ENCODE data around the gene KANSL1L.
"Not testable (repeated sequence)": the region's sequence is repeated elsewhere in the genome, so short reads cannot be mapped to it uniquely, and the experiment has no call there.

The KANSL1L gene

GRCh38 chr2:210188190-210188589 is 17.0 kb upstream of the KANSL1L start:
- Histone ChIP-seq H3F3A (ENCODE audit: control insufficient read depth, insufficient read depth) (no peaks in the 10 kb centered on the region), H3K9me2 (replicated peaks; ENCODE audit: control insufficient read depth, low read length) (no peaks in the 10 kb centered on the region), H3K36me3 (ENCODE audit: control insufficient read depth, low read length) (no peaks in the 10 kb centered on the region), H3K79me2 (ENCODE audit: control insufficient read depth, low read length) (no peaks in the 10 kb centered on the region), H3K4me3 (ENCODE audit: low read length) (no peak overlapping the region), H3K4me2 (ENCODE audit: low read length) (no peak overlapping the region), H3K9me3 (ENCODE audit: control insufficient read depth, insufficient read depth, low read length) (peaks cover 12% of the 10 kb centered on the region; the same call in 1 of the 2 replicates), H3K27ac (ENCODE audit: low read depth, low read length) (no peak overlapping the region), H3K4me1 (ENCODE audit: control insufficient read depth, low read length) (no peaks in the 10 kb centered on the region), H3K27me3 (ENCODE audit: control insufficient read depth, low read length) (no peaks in the 10 kb centered on the region), H4K20me1 (ENCODE audit: control insufficient read depth, insufficient read depth, low read depth, low read length) (no peaks in the 10 kb centered on the region)
- TF ChIP-seq EZH2phosphoT487 (IDR thresholded peaks at IDR 0.05; ENCODE audit: borderline replicate concordance, low read length) (no peak), CTCF (IDR thresholded peaks at IDR 0.05; ENCODE audit: low read depth, low read length, poor library complexity, severe bottlenecking) (no peak)

- H3K36me3 ChIP-seq (ENCODE audit: control insufficient read depth, low read length); H3K4me3 ChIP-seq (ENCODE audit: low read length); H3K79me2 ChIP-seq (ENCODE audit: control insufficient read depth, low read length); H4K20me1 ChIP-seq (ENCODE audit: control insufficient read depth, insufficient read depth, low read depth, low read length); H3K4me2 ChIP-seq (ENCODE audit: low read length); H3K4me1 ChIP-seq (ENCODE audit: control insufficient read depth, low read length); H3K27ac ChIP-seq (ENCODE audit: low read depth, low read length); H3K27me3 ChIP-seq (ENCODE audit: control insufficient read depth, low read length); H3K9me2 ChIP-seq (replicated peaks; ENCODE audit: control insufficient read depth, low read length); H3F3A ChIP-seq (ENCODE audit: control insufficient read depth, insufficient read depth): not testable (repeated sequence)
- peaks cover 12% of the 10 kb centered on the region; the same call in 1 of the 2 replicates for H3K9me3 ChIP-seq (ENCODE audit: control insufficient read depth, insufficient read depth, low read length)
These were observed 12.7 kb upstream of the KANSL1L start for GRCh38 chr2:210183936-210184335.

- peaks cover 12% of the 10 kb centered on the region; the same call in 1 of the 2 replicates for H3K9me3 ChIP-seq (ENCODE audit: control insufficient read depth, insufficient read depth, low read length)
- H3K36me3 ChIP-seq (ENCODE audit: control insufficient read depth, low read length); H4K20me1 ChIP-seq (ENCODE audit: control insufficient read depth, insufficient read depth, low read depth, low read length); H3K27ac ChIP-seq (ENCODE audit: low read depth, low read length); H3K4me2 ChIP-seq (ENCODE audit: low read length); H3K9me2 ChIP-seq (replicated peaks; ENCODE audit: control insufficient read depth, low read length); H3K4me3 ChIP-seq (ENCODE audit: low read length); H3K79me2 ChIP-seq (ENCODE audit: control insufficient read depth, low read length); H3F3A ChIP-seq (ENCODE audit: control insufficient read depth, insufficient read depth); H3K27me3 ChIP-seq (ENCODE audit: control insufficient read depth, low read length): not testable (repeated sequence)
- peaks cover 15% of the 10 kb centered on the region for H3K4me1 ChIP-seq (ENCODE audit: control insufficient read depth, low read length)
These were observed 10.4 kb upstream of the KANSL1L start for GRCh38 chr2:210181606-210182088.

- not testable (repeated sequence) for H4K20me1 ChIP-seq (ENCODE audit: control insufficient read depth, insufficient read depth, low read depth, low read length); H3K27ac ChIP-seq (ENCODE audit: low read depth, low read length); H3K4me3 ChIP-seq (ENCODE audit: low read length); H3K4me2 ChIP-seq (ENCODE audit: low read length); H3K36me3 ChIP-seq (ENCODE audit: control insufficient read depth, low read length); H3F3A ChIP-seq (ENCODE audit: control insufficient read depth, insufficient read depth); H3K9me2 ChIP-seq (replicated peaks; ENCODE audit: control insufficient read depth, low read length); H3K79me2 ChIP-seq (ENCODE audit: control insufficient read depth, low read length); H3K27me3 ChIP-seq (ENCODE audit: control insufficient read depth, low read length)
- H3K4me1 ChIP-seq (ENCODE audit: control insufficient read depth, low read length), result peaks cover 15% of the 10 kb centered on the region
- peaks cover 12% of the 10 kb centered on the region; the same call in 1 of the 2 replicates for H3K9me3 ChIP-seq (ENCODE audit: control insufficient read depth, insufficient read depth, low read length)
These were observed 9.9 kb upstream of the KANSL1L start for GRCh38 chr2:210181033-210181605.

GRCh38 chr2:210180477-210180876 is 9.3 kb upstream of the KANSL1L start:
- Histone ChIP-seq H3K4me1 (ENCODE audit: control insufficient read depth, low read length) (peaks cover 15% of the 10 kb centered on the region), H3K4me3 (ENCODE audit: low read length) (no peak overlapping the region), H3K4me2 (ENCODE audit: low read length) (no peak overlapping the region), H3K9me3 (ENCODE audit: control insufficient read depth, insufficient read depth, low read length) (peaks cover 12% of the 10 kb centered on the region; the same call in 1 of the 2 replicates), H4K20me1 (ENCODE audit: control insufficient read depth, insufficient read depth, low read depth, low read length) (no peaks in the 10 kb centered on the region), H3K27ac (ENCODE audit: low read depth, low read length) (no peak overlapping the region), H3K36me3 (ENCODE audit: control insufficient read depth, low read length) (no peaks in the 10 kb centered on the region), H3F3A (ENCODE audit: control insufficient read depth, insufficient read depth) (no peaks in the 10 kb centered on the region; the same call in 1 of the 2 replicates), H3K27me3 (ENCODE audit: control insufficient read depth, low read length) (no peaks in the 10 kb centered on the region), H3K9me2 (replicated peaks; ENCODE audit: control insufficient read depth, low read length) (no peaks in the 10 kb centered on the region), H3K79me2 (ENCODE audit: control insufficient read depth, low read length) (no peaks in the 10 kb centered on the region)
- TF ChIP-seq CTCF (IDR thresholded peaks at IDR 0.05; ENCODE audit: low read depth, low read length, poor library complexity, severe bottlenecking), result no peak
- TF ChIP-seq EZH2phosphoT487 (IDR thresholded peaks at IDR 0.05; ENCODE audit: borderline replicate concordance, low read length), result no peak
